SK-N-MC (cell line): ENCODE results near the gene MYO16.

Experiments
- DNase-seq: peaks from one replicate; pipeline ENCODE4 v3.0.0-alpha.2; 2011; ENCODE audit warnings: low read depth, low spot score
- H3K27ac ChIP-seq: fragments of 200-600 bp; sonication (generic); 2 replicates; pipeline ENCODE4 v1.5.1; 2016; ENCODE audit warnings: mixed run types
- H3K36me3 ChIP-seq: fragments of 200-600 bp; sonication (generic); 2 replicates; pipeline ENCODE4 v1.6.1; 2017; ENCODE audit warnings: antibody characterized with exemption, low read length, mixed read lengths; ENCODE audit not compliant: insufficient read depth
- H3K4me3 ChIP-seq: fragments of 200-600 bp; sonication (generic); 2 replicates; pipeline ENCODE4 v1.5.1; 2016
- H3K9ac ChIP-seq: fragments of 200-600 bp; sonication (generic); 2 replicates; pipeline ENCODE4 v1.8.0; 2017; ENCODE audit warnings: mixed run types, mixed read lengths; ENCODE audit not compliant: insufficient read length
- H3K9me3 ChIP-seq: fragments of 200-600 bp; sonication (generic); 2 replicates; pipeline ENCODE4 v1.6.1; 2017; ENCODE audit warnings: low read depth, mild to moderate bottlenecking, antibody characterized with exemption, low read length, moderate library complexity, mixed read lengths
- EZH2 ChIP-seq: fragments of 200-600 bp; sonication (generic); IDR thresholded peaks from one replicate; pipeline ENCODE4 v1.6.1; 2017; ENCODE audit warnings: antibody characterized with exemption
- FOXP2 ChIP-seq: optimal IDR thresholded peaks from 2 replicates; pipeline ENCODE3; 2011; ENCODE audit warnings: mild to moderate bottlenecking, moderate library complexity; ENCODE audit not compliant: insufficient read depth; ENCODE audit errors: extremely low read length, control extremely low read depth
- POLR2AphosphoS5 ChIP-seq: IDR thresholded peaks from 2 replicates; pipeline ENCODE4 v1.6.1; 2012; ENCODE audit warnings: mild to moderate bottlenecking, low read depth, low read length, borderline replicate concordance

The MYO16 gene

GRCh38 chr13:108674771-108675170 lies 45.4 kb downstream of the MYO16 start:
- no peak for DNase-seq
- Histone ChIP-seq H3K9me3 (no peaks in the 10 kb centered on the region), H3K27ac (no peak overlapping the region), H3K4me3 (no peak overlapping the region), H3K9ac (no peak overlapping the region), H3K36me3 (no peaks in the 10 kb centered on the region)
- TF ChIP-seq EZH2 (no peak), FOXP2 (no peak), POLR2AphosphoS5 (no peak)

- Histone ChIP-seq H3K27ac (no peak overlapping the region), H3K36me3 (no peaks in the 10 kb centered on the region), H3K9me3 (no peaks in the 10 kb centered on the region), H3K4me3 (no peak overlapping the region), H3K9ac (no peak overlapping the region)
- no peak for DNase-seq
- TF ChIP-seq POLR2AphosphoS5 (no peak), EZH2 (no peak)
These were observed 47.2 kb downstream of the MYO16 start for GRCh38 chr13:108676620-108677019.

- TF ChIP-seq POLR2AphosphoS5 (no peak), EZH2 (no peak), FOXP2 (no peak)
- DNase-seq: no peak
- Histone ChIP-seq H3K4me3 (no peak overlapping the region), H3K9me3 (no peaks in the 10 kb centered on the region), H3K36me3 (no peaks in the 10 kb centered on the region), H3K27ac (no peak overlapping the region), H3K9ac (no peak overlapping the region)
These were observed 48.4 kb downstream of the MYO16 start for GRCh38 chr13:108677806-108678205.

- TF ChIP-seq EZH2: no peak
- no peak for TF ChIP-seq FOXP2
- TF ChIP-seq POLR2AphosphoS5: no peak
- H3K27ac ChIP-seq: no peak overlapping the region
- H3K9me3 ChIP-seq: no peaks in the 10 kb centered on the region
- H3K4me3 ChIP-seq: peak overlapping the region; percentile 7; the same call in 1 of the 2 replicates
- H3K9ac ChIP-seq: no peak overlapping the region
- no peaks in the 10 kb centered on the region for H3K36me3 ChIP-seq
- no peak for DNase-seq
These were observed 50.6 kb downstream of the MYO16 start for GRCh38 chr13:108680011-108680410.

- TF ChIP-seq POLR2AphosphoS5 (no peak), FOXP2 (no peak), EZH2 (no peak)
- Histone ChIP-seq H3K9me3 (no peaks in the 10 kb centered on the region), H3K36me3 (no peaks in the 10 kb centered on the region), H3K4me3 (no peak overlapping the region), H3K9ac (no peak overlapping the region), H3K27ac (no peak overlapping the region)
- DNase-seq: no peak
These were observed 52.7 kb downstream of the MYO16 start for GRCh38 chr13:108681986-108682575.

GRCh38 chr13:108682714-108683113 lies 53.3 kb downstream of the MYO16 start:
- Histone ChIP-seq H3K4me3 (no peak overlapping the region), H3K27ac (no peak overlapping the region), H3K9ac (no peak overlapping the region), H3K9me3 (no peaks in the 10 kb centered on the region), H3K36me3 (no peaks in the 10 kb centered on the region)
- no peak for DNase-seq
- no peak for TF ChIP-seq FOXP2
- no peak for TF ChIP-seq POLR2AphosphoS5
- no peak for TF ChIP-seq EZH2

- Histone ChIP-seq H3K36me3 (no peaks in the 10 kb centered on the region), H3K4me3 (no peak overlapping the region), H3K27ac (no peak overlapping the region), H3K9ac (no peak overlapping the region), H3K9me3 (no peaks in the 10 kb centered on the region)
- no peak for TF ChIP-seq FOXP2
- TF ChIP-seq POLR2AphosphoS5: no peak
- no peak for TF ChIP-seq EZH2
- no peak for DNase-seq
These were observed 56.6 kb downstream of the MYO16 start for GRCh38 chr13:108686027-108686426.

GRCh38 chr13:108690726-108691125 lies 61.3 kb downstream of the MYO16 start:
- TF ChIP-seq EZH2 (no peak), FOXP2 (no peak), POLR2AphosphoS5 (no peak)
- H3K27ac ChIP-seq: no peak overlapping the region
- DNase-seq: no peak
- H3K9me3 ChIP-seq: no peaks in the 10 kb centered on the region
- no peaks in the 10 kb centered on the region for H3K36me3 ChIP-seq
- no peak overlapping the region for H3K9ac ChIP-seq
- no peak overlapping the region for H3K4me3 ChIP-seq
